GM10266 (cell line): ENCODE results near the gene CENPU.

ENCODE experiments used
- DNase-seq: peaks from one replicate; pipeline ENCODE4 v3.0.0; 2012; ENCODE audit errors: extremely low spot score
- CTCF ChIP-seq: IDR thresholded peaks from 2 replicates; pipeline ENCODE4 v1.5.1; 2012; ENCODE audit warnings: mild to moderate bottlenecking, low read depth; ENCODE audit not compliant: control insufficient read depth, insufficient read depth; ENCODE audit errors: missing control alignments

Gene CENPU

GRCh38 chr4:184675821-184676492 lies 57.9 kb downstream of the CENPU start:
- no peak for TF ChIP-seq CTCF
- no peak for DNase-seq

- no peak for TF ChIP-seq CTCF
- no peak for DNase-seq
These were observed 58.9 kb downstream of the CENPU start for GRCh38 chr4:184675018-184675417.

- TF ChIP-seq CTCF: no peak
- no peak for DNase-seq
These were observed 59.9 kb downstream of the CENPU start for GRCh38 chr4:184674011-184674410.

GRCh38 chr4:184672741-184673140 lies 61.2 kb downstream of the CENPU start:
- no peak for TF ChIP-seq CTCF
- DNase-seq: no peak

GRCh38 chr4:184671101-184671500 lies 62.8 kb downstream of the CENPU start:
- TF ChIP-seq CTCF: no peak
- no peak for DNase-seq

GRCh38 chr4:184669251-184669650 lies 64.6 kb downstream of the CENPU start:
- DNase-seq: no peak
- TF ChIP-seq CTCF: no peak

GRCh38 chr4:184668511-184669114 lies 65.3 kb downstream of the CENPU start:
- DNase-seq: no peak
- TF ChIP-seq CTCF: no peak
